Measurements from ENCODE around the gene TMEM41A. TPM values are rescaled to one million over a fixed set of nuclear protein-coding genes. Genes with fewer than 3 reads are reported as not detected.

Gene TMEM41A
- total and polyA plus RNA-seq, 10 donors = 5.9 to 37.8 (median 22.9) TPM

DNA sequence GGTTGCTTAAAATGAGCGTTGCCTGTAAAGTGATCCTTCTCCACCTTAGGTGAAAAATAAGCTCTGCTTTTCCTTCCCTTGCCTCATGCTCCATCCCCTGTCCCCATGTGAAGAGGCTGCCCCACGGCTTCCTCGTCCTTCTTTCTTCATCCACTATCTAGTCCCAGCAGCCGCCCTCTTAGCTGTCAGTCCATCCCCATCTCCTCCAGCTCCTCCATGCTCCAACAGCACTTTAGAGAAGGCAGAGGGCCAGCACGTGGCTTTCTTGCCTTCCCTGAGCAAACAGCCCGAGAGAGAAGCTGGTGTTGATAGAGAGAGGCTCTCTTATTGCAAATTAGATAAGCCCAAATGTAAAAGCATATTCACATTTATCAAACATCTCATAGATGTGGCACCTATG is 9.0 kb upstream of the TMEM41A start:
- Histone ChIP-seq H3K36me3 (no peaks in the 10 kb centered on the region), H3K4me1 (peaks cover 0 to 5% (median 0%) of the 10 kb centered on the region in 6 donors), H3K9me3 (no peaks in the 10 kb centered on the region), H3K27ac (no peak overlapping the region), H3K4me3 (no peak overlapping the region), H3K27me3 (replicated peaks in 1 of 7) (peaks cover 0 to 9% (median 0%) of the 10 kb centered on the region in 7 donors)
- intact Hi-C loops (cut with DNase I; ENCODE audit: low total_unique reads) = no loop called here
- TF ChIP-seq POLR2A (IDR thresholded peaks at IDR 0.05) (no peak), POLR2AphosphoS5 (IDR thresholded peaks at IDR 0.05) (no peak), CTCF (IDR thresholded peaks at IDR 0.05 in 8 of 11, conservative IDR thresholded peaks at IDR 0.05 in 3 of 11) (no peak)
- no peak for DNase-seq
- WGBS, 5 donors = 68 to 79% (median 76%) methylated on average over 6 of the region's 6 CpGs

DNA sequence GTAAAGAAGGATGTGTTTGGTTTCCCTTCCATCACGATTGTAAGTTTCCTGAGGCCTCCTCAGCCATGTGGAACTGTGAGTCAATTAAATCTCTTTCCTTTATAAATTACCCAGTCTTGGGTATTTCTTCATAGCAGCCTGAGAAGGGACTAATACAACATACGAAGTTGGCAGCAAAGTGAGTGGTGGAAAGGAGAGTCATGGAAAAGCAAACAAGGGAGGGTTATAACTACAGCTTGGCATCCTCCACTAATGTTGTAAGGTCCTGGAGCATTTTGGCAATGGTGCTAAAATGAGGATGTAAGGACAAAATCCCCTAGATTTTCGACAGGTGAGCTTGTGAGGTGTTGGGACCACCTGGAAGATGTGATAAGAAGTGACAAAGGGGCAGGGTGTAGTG is 5.8 kb upstream of the TMEM41A start:
- H3K4me1 ChIP-seq = peaks cover 0 to 5% (median under 1%) of the 10 kb centered on the region in 6 donors
- DNase-seq = no peak
- H3K9me3 ChIP-seq = no peaks in the 10 kb centered on the region
- H3K27me3 ChIP-seq (replicated peaks in 1 of 7) = peaks cover 0 to 9% (median 0%) of the 10 kb centered on the region in 7 donors
- intact Hi-C loops (cut with DNase I; ENCODE audit: low total_unique reads) = no loop called here
- H3K4me3 ChIP-seq = no peak overlapping the region
- 58 to 70% (median 64%) methylated on average over 3 of the region's 3 CpGs for WGBS, 5 donors
- TF ChIP-seq CTCF (IDR thresholded peaks at IDR 0.05 in 8 of 11, conservative IDR thresholded peaks at IDR 0.05 in 3 of 11) = no peak
- TF ChIP-seq POLR2A (IDR thresholded peaks at IDR 0.05) = no peak
- no peak for TF ChIP-seq POLR2AphosphoS5 (IDR thresholded peaks at IDR 0.05)
- H3K36me3 ChIP-seq = no peaks in the 10 kb centered on the region
- H3K27ac ChIP-seq = no peak overlapping the region

- TF ChIP-seq CTCF (IDR thresholded peaks at IDR 0.05 in 8 of 11, conservative IDR thresholded peaks at IDR 0.05 in 3 of 11) (no peak), POLR2AphosphoS5 (IDR thresholded peaks at IDR 0.05) (no peak)
- peaks cover 0 to 9% (median 0%) of the 10 kb centered on the region in 7 donors for H3K27me3 ChIP-seq (replicated peaks in 1 of 7)
- no peak for DNase-seq
- H3K4me1 ChIP-seq = peaks cover 0 to 13% (median 6%) of the 10 kb centered on the region in 6 donors
- H3K9me3 ChIP-seq = no peaks in the 10 kb centered on the region
- H3K4me3 ChIP-seq = no peak overlapping the region
- WGBS, 5 donors = 72 to 100% (median 81%) methylated on average over 1 of the region's 1 CpG
- no peaks in the 10 kb centered on the region for H3K36me3 ChIP-seq
- intact Hi-C loops (cut with DNase I; ENCODE audit: low total_unique reads) = no loop called here
- no peak overlapping the region for H3K27ac ChIP-seq
Observed at GRCh38 chr3:185503521-185503920, 4.7 kb upstream of the TMEM41A start.

GRCh38 chr3:185502987-185503386 is 4.2 kb upstream of the TMEM41A start:
- Histone ChIP-seq H3K9me3 (no peaks in the 10 kb centered on the region), H3K27me3 (replicated peaks in 1 of 7) (peaks cover 0 to 9% (median 0%) of the 10 kb centered on the region in 7 donors), H3K36me3 (no peaks in the 10 kb centered on the region), H3K27ac (no peak overlapping the region), H3K4me3 (no peak overlapping the region), H3K4me1 (peaks cover 0 to 15% (median 8%) of the 10 kb centered on the region in 6 donors)
- DNase-seq = no peak
- intact Hi-C loops (cut with DNase I; ENCODE audit: low total_unique reads) = no loop called here
- TF ChIP-seq CTCF (IDR thresholded peaks at IDR 0.05 in 8 of 11, conservative IDR thresholded peaks at IDR 0.05 in 3 of 11) = no peak
- TF ChIP-seq POLR2AphosphoS5 (IDR thresholded peaks at IDR 0.05) = no peak
- TF ChIP-seq POLR2A (IDR thresholded peaks at IDR 0.05) = no peak
- WGBS, 5 donors = 62 to 84% (median 74%) methylated on average over 3 of the region's 3 CpGs
